ENCODE data around the gene ANKDD1B.
"Not testable (repeated sequence)": the region's sequence is repeated elsewhere in the genome, so short reads cannot be mapped to it uniquely, and the experiment has no call there.

ANKDD1B gene

GRCh38 chr5:75611311-75612225 is at the start of gene ANKDD1B:
Gene ANKDD1B (plus strand): TSS chr5:75611453. CDS start chr5:75611635, 182 bp downstream.
- DNase-seq (ENCODE audit: low spot score): peak; percentile 13

GRCh38 chr5:75565991-75566709 is 45.1 kb upstream of the ANKDD1B start:
- DNase-seq (ENCODE audit: low spot score): not testable (repeated sequence)

GRCh38 chr5:75566710-75567309 is 44.4 kb upstream of the ANKDD1B start:
- peak; percentile 33 for DNase-seq (ENCODE audit: low spot score)

GRCh38 chr5:75567710-75568109 is 43.5 kb upstream of the ANKDD1B start:
- DNase-seq (ENCODE audit: low spot score): peak; percentile 8

- no peak for DNase-seq (ENCODE audit: low spot score)
These were observed 43.1 kb upstream of the ANKDD1B start for GRCh38 chr5:75568202-75568601.

GRCh38 chr5:75571547-75571946 is 39.7 kb upstream of the ANKDD1B start:
- peak; percentile 9 for DNase-seq (ENCODE audit: low spot score)

GRCh38 chr5:75574791-75575190 is 36.5 kb upstream of the ANKDD1B start:
- no peak for DNase-seq (ENCODE audit: low spot score)

- not testable (repeated sequence) for DNase-seq (ENCODE audit: low spot score)
These were observed 33.0 kb upstream of the ANKDD1B start for GRCh38 chr5:75578280-75578679.

- no peak for DNase-seq (ENCODE audit: low spot score)
These were observed 26.6 kb upstream of the ANKDD1B start for GRCh38 chr5:75584641-75585040.

GRCh38 chr5:75588666-75589065 is 22.6 kb upstream of the ANKDD1B start:
- no peak for DNase-seq (ENCODE audit: low spot score)

GRCh38 chr5:75600535-75600934 is 10.7 kb upstream of the ANKDD1B start:
- no peak for DNase-seq (ENCODE audit: low spot score)

GRCh38 chr5:75601567-75601966 is 9.7 kb upstream of the ANKDD1B start:
- DNase-seq (ENCODE audit: low spot score): no peak

- DNase-seq (ENCODE audit: low spot score): no peak
These were observed 9.3 kb upstream of the ANKDD1B start for GRCh38 chr5:75601996-75602395.

GRCh38 chr5:75603371-75603770 is 7.9 kb upstream of the ANKDD1B start:
- DNase-seq (ENCODE audit: low spot score): no peak

- DNase-seq (ENCODE audit: low spot score): no peak
These were observed 7.4 kb upstream of the ANKDD1B start for GRCh38 chr5:75603821-75604220.

GRCh38 chr5:75607341-75607740 is 3.9 kb upstream of the ANKDD1B start:
- not testable (repeated sequence) for DNase-seq (ENCODE audit: low spot score)

- no peak for DNase-seq (ENCODE audit: low spot score)
These were observed 2.4 kb upstream of the ANKDD1B start for GRCh38 chr5:75608870-75609269.

- DNase-seq (ENCODE audit: low spot score): no peak
These were observed 1.1 kb upstream of the ANKDD1B start for GRCh38 chr5:75610201-75610600.

- DNase-seq (ENCODE audit: low spot score): not testable (repeated sequence)
These were observed 368 bp upstream of the ANKDD1B start for GRCh38 chr5:75610859-75611310.

- DNase-seq (ENCODE audit: low spot score): no peak
These were observed 945 bp downstream of the ANKDD1B start for GRCh38 chr5:75612226-75612569.

- no peak for DNase-seq (ENCODE audit: low spot score)
These were observed 1.6 kb downstream of the ANKDD1B start for GRCh38 chr5:75612901-75613300.

GRCh38 chr5:75614176-75614575 is 2.9 kb downstream of the ANKDD1B start:
- DNase-seq (ENCODE audit: low spot score): no peak
